NCI-H748 (cell line): Measurements from ENCODE around the gene MRPL11.

Source experiments
- DNase-seq: peaks from one replicate; lab custom pipeline; 2025; ENCODE audit not compliant: unreplicated experiment; lab: John Stamatoyannopoulos, UW

MRPL11 gene

DNA sequence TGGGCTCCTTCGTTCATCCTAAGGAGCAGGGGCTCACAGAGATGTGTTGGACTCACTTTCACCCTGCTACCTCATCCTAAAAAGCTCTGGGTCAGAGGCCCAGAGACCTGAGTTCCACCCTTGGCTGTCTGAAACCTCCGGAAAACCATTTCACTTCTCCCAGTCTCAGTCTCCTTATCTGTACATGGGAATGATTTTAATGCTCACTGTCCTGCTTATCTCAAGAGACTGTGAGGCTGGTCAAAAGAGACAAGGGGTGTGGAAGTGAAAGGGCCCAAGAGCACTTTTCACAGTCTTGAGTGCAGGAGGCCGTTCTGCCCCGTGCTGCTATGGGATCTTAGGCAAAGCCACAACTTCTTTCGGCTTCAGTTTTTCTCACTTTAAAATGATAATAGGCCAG lies 31.0 kb downstream of the MRPL11 start:
- DNase-seq = no peak

DNA sequence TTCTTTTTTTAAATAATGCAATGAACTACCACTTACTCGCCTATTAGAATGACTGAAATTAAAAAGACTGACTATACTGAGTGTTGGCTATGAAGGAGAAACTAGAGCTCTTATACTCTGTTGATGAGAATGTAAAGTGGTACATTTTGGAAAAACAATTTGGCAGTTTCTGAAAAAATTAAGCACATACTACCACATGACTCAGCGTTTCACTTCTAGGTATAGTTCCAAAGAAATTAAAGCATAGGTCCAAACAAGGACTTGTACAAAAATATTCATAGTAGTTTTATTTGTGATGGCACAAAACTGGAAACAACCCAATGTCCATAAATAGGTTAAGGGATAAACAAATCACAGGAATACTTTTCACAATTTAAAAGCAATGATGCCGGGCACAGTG lies 44.7 kb downstream of the MRPL11 start:
- DNase-seq = no peak

DNA sequence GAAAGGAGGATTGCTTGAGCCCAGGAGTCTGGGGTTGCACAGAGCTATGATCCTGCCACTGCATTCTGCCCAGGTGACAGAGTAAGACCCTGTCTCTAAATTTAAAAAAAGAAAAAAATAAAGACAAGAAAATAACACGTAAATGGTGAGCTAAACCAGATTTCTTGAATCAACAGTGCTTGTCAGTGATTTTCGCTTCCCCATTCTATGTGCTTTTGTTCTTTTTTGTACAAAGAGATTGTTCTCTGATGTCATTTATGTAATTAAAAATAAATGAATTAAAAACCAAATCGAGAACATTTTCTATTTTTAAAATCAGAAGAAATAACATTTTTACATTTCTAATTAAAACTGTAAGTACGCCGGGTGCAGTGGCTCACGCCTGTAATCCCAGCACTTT lies 47.3 kb downstream of the MRPL11 start:
- DNase-seq = no peak

DNA sequence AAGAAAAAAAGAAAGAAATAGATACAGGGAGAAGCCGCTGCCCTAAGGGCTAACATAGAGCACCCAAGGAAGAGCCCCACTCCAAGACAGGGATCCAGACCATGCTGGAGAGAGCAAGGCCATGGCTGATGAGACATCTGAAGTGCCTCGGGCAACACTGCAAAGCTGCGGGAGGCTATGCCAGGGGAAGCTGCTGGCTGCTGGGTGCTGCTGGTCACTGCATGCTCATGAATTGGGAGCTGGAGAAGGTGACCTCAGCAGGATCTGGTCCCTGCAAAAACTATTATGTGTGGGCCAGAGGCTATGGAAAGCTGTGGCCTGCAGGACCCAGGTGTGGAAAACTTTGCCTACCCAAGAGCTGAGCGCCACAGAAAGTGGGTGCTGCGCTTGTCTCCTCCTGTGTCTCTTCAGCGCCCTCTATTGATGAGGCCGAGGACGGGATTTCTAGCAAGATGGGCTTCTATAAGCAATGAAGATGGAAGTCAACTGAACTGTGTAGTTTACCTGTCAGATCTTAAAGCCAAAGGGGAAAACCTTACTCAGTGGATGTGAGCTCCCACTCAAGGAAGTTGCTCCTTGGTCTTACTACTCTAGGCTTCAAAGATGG lies 49.8 kb downstream of the MRPL11 start:
- DNase-seq = peak; percentile 82

DNA sequence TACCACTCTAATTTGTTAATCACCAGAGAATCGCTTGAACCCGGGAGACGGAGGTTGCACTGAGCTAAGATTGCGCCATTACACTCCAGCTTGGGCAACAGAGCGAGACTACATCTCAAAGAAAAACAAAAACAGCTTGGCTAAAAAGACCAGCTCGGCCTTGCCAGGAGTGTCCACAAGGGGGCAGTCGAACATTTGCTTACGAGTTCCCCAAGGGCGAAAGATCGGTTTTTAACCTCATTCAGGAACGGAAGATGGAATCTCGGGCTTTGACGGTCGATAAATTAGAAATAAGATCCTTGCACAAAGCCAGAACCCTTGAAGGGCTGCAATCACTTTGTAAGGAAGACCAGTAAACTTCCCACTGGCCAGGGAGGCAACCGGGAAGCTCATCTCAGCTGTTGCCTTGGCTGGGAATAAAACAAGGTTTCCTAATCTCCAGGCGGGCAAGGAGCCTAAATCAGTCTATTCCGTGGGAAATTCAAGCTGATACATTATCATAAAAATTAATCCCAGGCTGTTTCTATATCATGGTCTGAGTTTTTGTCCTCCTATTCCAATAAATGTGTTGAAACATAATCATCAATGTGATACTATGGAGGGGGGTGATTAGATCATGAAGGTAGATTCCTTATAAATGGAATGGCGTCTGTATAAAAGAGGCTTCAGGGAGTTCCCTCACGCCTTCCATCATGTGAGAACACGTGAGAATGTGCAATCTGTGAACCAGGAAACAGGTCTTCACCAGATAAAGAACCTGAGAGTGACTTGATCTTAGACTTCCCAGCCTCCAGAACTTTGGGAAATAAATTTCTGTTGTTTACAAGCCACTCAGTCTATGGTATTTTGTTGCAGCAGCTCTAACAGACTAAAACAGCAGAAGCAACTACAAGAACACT lies 52.2 kb downstream of the MRPL11 start:
- peak; percentile 89 for DNase-seq
